ENCODE measurements around the gene C10orf95.
A peak's percentile ranks its signal among the peaks of the same experiment; 100 is the strongest.
"Not testable (repeated sequence)": the region's sequence is repeated elsewhere in the genome, so short reads cannot be mapped to it uniquely, and the experiment has no call there.

Gene C10orf95

GRCh38 chr10:102463983-102464382 is 12.6 kb upstream of the C10orf95 start:
- DNase-seq = no peak

GRCh38 chr10:102462512-102463054 is 11.2 kb upstream of the C10orf95 start:
- no peak for DNase-seq

GRCh38 chr10:102461187-102462054 is 10.1 kb upstream of the C10orf95 start:
- DNase-seq = peak; percentile 77

GRCh38 chr10:102460836-102461186 is 9.5 kb upstream of the C10orf95 start:
- DNase-seq = no peak

DNA sequence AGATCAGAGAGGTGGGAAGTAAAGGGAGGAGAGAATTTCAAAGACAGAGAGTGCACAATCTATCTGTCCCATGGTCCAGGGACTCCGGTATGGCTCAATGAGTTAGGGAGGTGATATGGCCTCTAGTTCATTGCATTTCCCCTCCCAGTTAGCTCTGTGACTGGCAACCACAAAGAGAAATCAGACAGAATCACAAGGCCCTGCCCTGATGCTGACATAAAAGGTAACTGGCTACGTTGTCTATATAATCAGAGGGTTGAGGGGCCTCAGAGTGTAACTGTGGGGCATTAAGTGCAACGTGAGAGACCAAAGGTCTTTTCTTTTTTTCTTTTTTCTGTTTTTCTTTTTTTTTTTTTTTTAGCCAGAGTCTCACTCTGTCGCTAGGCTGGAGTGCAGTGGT is 7.3 kb upstream of the C10orf95 start:
- no peak for DNase-seq

DNA sequence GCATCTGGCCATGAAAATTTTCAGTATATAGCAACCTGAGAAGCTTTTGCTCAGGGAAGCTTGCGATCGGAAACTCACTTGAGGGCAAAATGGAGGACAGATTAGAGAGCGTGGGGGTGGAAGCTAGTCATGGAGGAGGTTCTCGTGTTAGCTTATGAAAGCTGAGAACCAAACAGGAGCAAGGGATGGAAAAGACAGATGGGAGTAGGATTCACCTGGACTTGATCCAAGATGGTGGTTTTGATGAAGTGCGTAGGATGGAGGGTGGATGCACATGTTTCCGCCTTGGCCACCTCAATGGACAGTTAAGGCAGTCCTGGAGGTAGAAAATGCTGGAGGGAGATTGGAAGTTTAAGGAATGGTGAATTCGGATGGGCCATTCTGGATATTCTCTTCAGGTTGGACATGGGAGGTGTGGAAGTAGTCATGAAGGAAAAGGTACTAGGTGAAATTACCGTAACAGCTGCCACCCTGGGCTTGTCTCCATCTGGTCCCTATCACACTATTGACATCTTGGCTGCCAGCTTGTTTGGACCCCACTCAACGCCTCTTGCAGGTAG is 6.3 kb upstream of the C10orf95 start:
- no peak for DNase-seq

GRCh38 chr10:102455893-102456471 is 4.6 kb upstream of the C10orf95 start:
- DNase-seq = peak; percentile 88

DNA sequence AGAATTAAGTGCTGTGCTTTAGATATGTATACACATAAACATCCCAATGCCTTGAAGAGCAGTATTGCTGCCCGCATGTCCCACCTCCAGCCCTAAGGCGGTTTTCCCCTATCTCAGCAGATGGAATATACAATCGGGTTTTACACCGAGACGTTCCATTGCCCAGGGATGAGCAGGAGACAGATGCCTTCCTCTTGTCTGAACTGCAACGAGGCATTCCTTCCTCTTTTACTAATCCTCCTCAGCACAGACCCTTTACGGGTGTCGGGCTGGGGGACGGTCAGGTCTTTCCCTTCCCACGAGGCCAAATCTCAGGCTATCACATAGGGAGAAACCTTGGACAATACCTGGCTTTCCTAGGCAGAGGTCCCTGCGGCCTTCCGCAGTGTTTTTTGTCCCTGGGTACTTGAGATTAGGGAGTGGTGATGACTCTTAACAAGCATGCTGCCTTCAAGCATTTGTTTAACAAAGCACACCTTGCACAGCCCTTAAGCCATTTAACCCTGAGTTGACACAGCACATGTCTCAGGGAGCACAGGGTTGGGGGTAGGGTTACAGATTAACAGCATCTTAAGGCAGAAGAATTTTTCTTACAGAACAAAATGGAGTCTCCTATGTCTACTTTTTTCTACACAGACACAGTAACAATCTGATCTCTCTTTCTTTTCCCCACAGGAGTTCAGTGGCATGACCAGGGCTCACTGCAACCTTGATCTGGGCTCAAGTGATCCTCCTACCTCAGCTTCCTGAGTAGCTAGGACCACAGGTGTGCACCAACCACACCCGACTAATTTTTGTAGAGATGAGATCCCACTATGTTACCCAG is 3.5 kb upstream of the C10orf95 start:
- DNase-seq = not testable (repeated sequence)

GRCh38 chr10:102453502-102453901 is 2.2 kb upstream of the C10orf95 start:
- DNase-seq = no peak

- DNase-seq = peak; percentile 55
These were observed 1.5 kb upstream of the C10orf95 start for GRCh38 chr10:102452672-102453340.

GRCh38 chr10:102450374-102451104 is 804 bp downstream of the C10orf95 start:
- DNase-seq = peak; percentile 69

DNA sequence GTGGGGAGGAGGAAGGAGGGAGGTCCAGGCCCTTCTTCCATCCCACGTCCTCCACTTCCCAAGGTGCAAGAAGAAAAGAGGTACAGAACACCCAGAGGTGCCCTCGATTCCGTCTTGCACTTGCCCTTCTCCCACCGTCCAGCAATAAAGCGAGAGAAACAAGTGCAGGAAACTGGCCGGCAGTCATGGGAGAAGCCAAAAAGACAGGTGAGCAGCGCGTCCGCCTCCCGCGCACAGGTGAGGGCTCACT is 1.3 kb downstream of the C10orf95 start:
- DNase-seq = no peak

DNA sequence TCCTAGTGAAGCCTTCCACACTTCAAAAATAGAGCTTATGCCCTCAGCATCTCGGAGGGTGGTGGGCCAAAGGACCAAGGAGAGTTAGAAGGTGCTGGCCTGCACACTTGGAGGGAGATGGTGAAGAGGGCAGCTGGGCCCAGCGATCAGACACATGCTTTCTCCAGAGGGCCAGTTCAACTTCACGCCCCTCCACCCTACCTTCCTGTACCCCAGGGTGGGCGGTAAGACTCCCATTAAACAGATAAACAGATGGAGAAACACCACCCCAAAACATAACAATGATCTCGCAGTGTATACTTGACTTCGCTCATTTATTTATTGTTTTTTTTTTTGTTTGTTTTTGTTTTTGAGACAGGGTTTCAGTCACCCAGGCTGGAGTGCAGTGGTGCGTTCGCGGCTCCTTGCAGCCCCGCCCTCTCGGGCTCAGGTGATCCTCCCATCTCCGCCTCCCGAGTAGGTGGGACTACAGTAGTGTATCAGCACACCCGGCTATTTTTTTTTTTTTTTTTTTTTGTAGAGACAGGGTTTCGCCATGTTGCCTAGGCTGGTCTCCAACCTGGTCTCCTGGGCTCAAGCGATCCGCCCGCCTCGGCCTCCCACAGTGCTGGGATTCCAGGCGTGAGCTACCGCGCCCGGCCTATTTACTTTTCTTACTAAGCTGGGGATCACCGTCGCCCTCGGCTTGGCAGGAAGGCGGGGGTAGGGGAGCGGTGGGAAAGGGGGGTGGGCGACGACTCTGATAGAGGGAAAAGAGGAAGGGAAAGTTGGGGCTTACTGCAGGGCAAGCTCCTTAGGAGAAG is 1.8 kb downstream of the C10orf95 start:
- peak; percentile 50 for DNase-seq

DNA sequence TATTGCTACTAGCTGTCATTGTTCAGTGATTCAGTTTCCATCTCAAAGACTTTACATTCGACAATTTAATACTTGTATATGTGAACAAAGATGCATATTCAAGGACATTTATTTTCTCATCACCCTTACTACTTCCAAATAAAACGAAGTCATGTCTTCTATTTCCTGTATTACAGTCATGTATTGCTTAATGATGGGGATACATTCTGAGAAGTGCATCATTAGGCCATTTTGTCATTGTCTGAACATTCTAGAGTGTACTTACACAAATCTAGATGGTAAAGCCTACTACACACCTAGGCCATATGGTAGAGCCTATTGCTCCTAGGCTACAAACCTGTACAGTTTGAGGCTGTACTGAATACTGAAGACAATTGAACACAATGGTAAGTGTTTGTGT is 6.5 kb downstream of the C10orf95 start:
- DNase-seq = no peak

- DNase-seq = no peak
These were observed 13.0 kb downstream of the C10orf95 start for GRCh38 chr10:102438374-102438773.

DNA sequence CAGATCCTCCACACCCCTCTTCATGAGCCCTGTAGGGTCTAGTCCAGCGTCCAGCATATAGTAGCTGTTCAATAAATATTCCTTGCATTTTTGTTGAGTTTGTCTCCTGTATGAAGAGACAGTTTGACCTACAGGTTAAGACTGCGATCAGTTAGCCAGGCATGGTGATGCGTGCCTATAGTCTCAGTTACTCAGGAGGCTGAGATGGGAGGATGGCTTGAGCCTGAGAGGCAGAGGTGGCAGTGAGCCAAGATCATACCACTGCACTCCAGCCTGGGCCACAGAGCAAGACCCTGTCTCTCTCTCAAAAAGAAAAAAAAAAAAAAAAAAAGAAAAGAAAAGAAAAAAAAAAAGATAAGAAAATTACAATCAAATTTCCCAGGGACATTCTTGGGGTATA is 13.8 kb downstream of the C10orf95 start:
- DNase-seq = no peak

GRCh38 chr10:102436312-102436711 is 15.0 kb downstream of the C10orf95 start:
- no peak for DNase-seq

DNA sequence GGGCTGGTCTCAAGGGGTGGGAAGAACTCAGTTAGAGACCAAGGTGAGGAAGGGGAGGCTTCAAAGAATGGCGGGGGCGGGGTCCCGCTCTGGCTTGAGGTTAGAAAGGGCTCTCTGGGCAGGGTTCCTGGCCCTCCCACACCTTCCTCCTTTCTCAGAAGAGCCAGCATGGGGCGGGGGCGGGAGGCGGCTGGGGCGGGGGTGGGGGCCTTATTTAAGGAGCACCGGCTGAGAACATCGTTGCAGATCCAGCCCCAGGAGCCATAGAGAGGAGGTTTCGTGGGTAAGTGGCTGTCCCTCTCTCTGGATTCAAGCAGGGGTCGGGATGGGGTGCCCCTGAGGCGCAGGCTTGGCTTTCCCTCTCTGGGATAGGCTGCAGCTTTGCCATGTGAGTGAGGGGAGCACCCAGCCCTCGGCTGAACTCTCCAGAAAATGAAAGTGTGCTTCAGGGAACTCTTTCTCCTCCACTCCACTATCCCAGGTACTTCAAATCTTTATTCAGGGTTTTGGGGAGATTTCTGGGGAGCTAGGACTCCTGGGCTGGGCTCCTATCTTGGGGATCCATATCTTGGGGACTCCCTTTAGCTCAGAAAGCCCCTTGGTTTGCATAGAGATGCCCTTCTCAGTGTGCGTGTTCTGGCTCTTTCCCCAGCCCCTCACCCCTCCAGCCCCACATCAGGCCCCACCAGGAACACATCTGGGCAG is 15.7 kb downstream of the C10orf95 start:
- no peak for DNase-seq

DNA sequence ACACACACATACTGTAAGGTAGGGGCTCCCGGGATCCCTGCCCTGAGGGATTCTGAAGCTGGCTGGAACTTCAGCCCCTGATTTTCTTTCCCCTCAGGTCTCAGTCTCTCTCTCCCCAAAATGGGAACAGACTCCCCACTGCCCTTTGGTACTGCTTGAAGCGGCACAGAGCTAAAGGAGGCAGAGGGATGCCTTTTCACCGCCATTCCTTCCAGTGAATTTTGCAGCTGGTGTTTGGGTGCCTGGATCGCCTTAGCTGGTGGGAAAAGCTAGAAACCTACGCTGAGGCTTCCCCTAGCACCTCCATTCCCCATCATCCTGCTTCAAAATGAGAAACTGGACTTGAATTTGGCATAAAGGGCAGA is 16.2 kb downstream of the C10orf95 start:
- no peak for DNase-seq

- DNase-seq = peak; percentile 70
These were observed 16.8 kb downstream of the C10orf95 start for GRCh38 chr10:102434394-102435132.
